Prostate gland (tissue), 2 donors: ENCODE results near the gene NREP.

ENCODE experiments used
- CTCF ChIP-seq, 4 experiments: fragments of 200-600 bp in 2 of 4; fragments of 450-650 bp in 2 of 4; sonication (generic) in 2 of 4; IDR thresholded peaks; 1 replicate in 3 of 4; 2 replicates in 1 of 4; pipeline ENCODE4 v1.5.1; 2016 to 2019; ENCODE audit warnings: antibody characterized with exemption in 4 of 4, mild to moderate bottlenecking in 2 of 4, moderate library complexity in 2 of 4
- POLR2A ChIP-seq: fragments of 450-650 bp; IDR thresholded peaks from one replicate; pipeline ENCODE4 v1.6.1; 2016; ENCODE audit warnings: antibody characterized with exemption, mild to moderate bottlenecking
- POLR2AphosphoS5 ChIP-seq: sonication (generic); formaldehyde crosslinking; IDR thresholded peaks from one replicate; pipeline ENCODE4 v1.6.1; 2017; ENCODE audit warnings: antibody characterized with exemption

- TF ChIP-seq CTCF (IDR thresholded peaks at IDR 0.05) (no peak), POLR2A (no peak), POLR2AphosphoS5 (no peak)
Measured at GRCh38 chr5:111689357-111689935, 67.5 kb downstream of the NREP start.
